ENCODE measurements around the gene ODF4. TPM values are rescaled to one million over a fixed set of nuclear protein-coding genes. Genes with fewer than 3 reads are reported as not detected.
"Not testable (repeated sequence)": the region's sequence is repeated elsewhere in the genome, so short reads cannot be mapped to it uniquely, and the experiment has no call there.

The ODF4 gene
- total and polyA plus RNA-seq, 3 donors from 2014 or later: 5.3 to 34.0 (median 7.7) TPM

GRCh38 chr17:8375738-8376259 is 36.2 kb downstream of the ODF4 start:
- peak overlapping the region; percentile 75 to 91 for H3K27ac ChIP-seq
- peak overlapping the region; percentile 70 to 90 for H3K4me3 ChIP-seq
- no peaks in the 10 kb centered on the region for H3K9me3 ChIP-seq
- 6 to 8% methylated on average over 18 of the region's 18 CpGs for WGBS, 2 donors
- intact Hi-C loops (cut with DNase I; ENCODE audit: low total_unique reads): no loop called here
- TF ChIP-seq CTCF (IDR thresholded peaks at IDR 0.05) (no peak), POLR2A (IDR thresholded peaks at IDR 0.05) (no peak)
- H3K27me3 ChIP-seq: no peaks in the 10 kb centered on the region
- peaks cover 20% of the 10 kb centered on the region for H3K4me1 ChIP-seq
- H3K36me3 ChIP-seq (ENCODE audit: low read depth, missing control alignments): no peaks in the 10 kb centered on the region
- DNase-seq: no peak

GRCh38 chr17:8376271-8377067 is 36.8 kb downstream of the ODF4 start, which contains the start of gene KRABD2:
Gene KRABD2, minus strand, starts transcription at chr17:8376704.
- TF ChIP-seq CTCF (IDR thresholded peaks at IDR 0.05): peak; percentile 35 to 56 (median 51)
- no peak for TF ChIP-seq POLR2A (IDR thresholded peaks at IDR 0.05)
- H3K27me3 ChIP-seq: no peaks in the 10 kb centered on the region
- WGBS, 2 donors: 1 to 3% methylated on average over 24 to 34 of the region's 41 CpGs
- peaks cover 26% of the 10 kb centered on the region for H3K4me1 ChIP-seq
- no peaks in the 10 kb centered on the region for H3K9me3 ChIP-seq
- peak; percentile 93 for DNase-seq
- H3K27ac ChIP-seq: peak within 1 kb of the TSS; percentile 75 to 91
- H3K4me3 ChIP-seq: peak within 1 kb of the TSS; percentile 70 to 90
- intact Hi-C loops (cut with DNase I; ENCODE audit: low total_unique reads): no loop called here
- H3K36me3 ChIP-seq (ENCODE audit: low read depth, missing control alignments): no peaks in the 10 kb centered on the region

- no peak for DNase-seq
- H3K27me3 ChIP-seq: no peaks in the 10 kb centered on the region
- WGBS, 2 donors: 66 to 78% methylated on average over 4 of the region's 4 CpGs
- H3K36me3 ChIP-seq (ENCODE audit: low read depth, missing control alignments): no peaks in the 10 kb centered on the region
- no peak overlapping the region for H3K4me3 ChIP-seq
- H3K4me1 ChIP-seq: peaks cover 35% of the 10 kb centered on the region
- intact Hi-C loops (cut with DNase I; ENCODE audit: low total_unique reads): no loop called here
- TF ChIP-seq CTCF (IDR thresholded peaks at IDR 0.05): no peak
- TF ChIP-seq POLR2A (IDR thresholded peaks at IDR 0.05): no peak
- H3K27ac ChIP-seq: peak overlapping the region; percentile 75 to 91
- no peaks in the 10 kb centered on the region for H3K9me3 ChIP-seq
These were observed 37.8 kb downstream of the ODF4 start for GRCh38 chr17:8377422-8377821.

- Histone ChIP-seq H3K27ac (peak overlapping the region; percentile 75 to 91), H3K4me1 (peaks cover 35% of the 10 kb centered on the region)
- H3K27me3 ChIP-seq; DNase-seq; intact Hi-C loops (cut with DNase I; ENCODE audit: low total_unique reads); H3K9me3 ChIP-seq; H3K36me3 ChIP-seq (ENCODE audit: low read depth, missing control alignments); H3K4me3 ChIP-seq: not testable (repeated sequence)
- WGBS, 2 donors: 74 to 79% methylated on average over 8 of the region's 8 CpGs
These were observed 38.5 kb downstream of the ODF4 start for GRCh38 chr17:8378117-8378516.

- WGBS, 2 donors: 62 to 63% methylated on average over 3 of the region's 3 CpGs
- Histone ChIP-seq H3K4me3 (no peak overlapping the region), H3K27ac (no peak overlapping the region), H3K36me3 (ENCODE audit: low read depth, missing control alignments) (no peaks in the 10 kb centered on the region), H3K9me3 (no peaks in the 10 kb centered on the region), H3K4me1 (peaks cover 35% of the 10 kb centered on the region), H3K27me3 (no peaks in the 10 kb centered on the region)
- intact Hi-C loops (cut with DNase I; ENCODE audit: low total_unique reads): no loop called here
- TF ChIP-seq CTCF (IDR thresholded peaks at IDR 0.05) (no peak), POLR2A (IDR thresholded peaks at IDR 0.05) (no peak)
- DNase-seq: no peak
These were observed 40.4 kb downstream of the ODF4 start for GRCh38 chr17:8380049-8380448.
